Esophagus muscularis mucosa (tissue), 4 donors: ENCODE measurements around the gene CAV3. TPM values are rescaled to one million over a fixed set of nuclear protein-coding genes. Genes with fewer than 3 reads are reported as not detected.
A peak's percentile ranks its signal among the peaks of the same experiment; 100 is the strongest.
"Not testable (repeated sequence)": the region's sequence is repeated elsewhere in the genome, so short reads cannot be mapped to it uniquely, and the experiment has no call there.

Source experiments
- DNase-seq: peaks from one replicate; pipeline ENCODE4 v3.0.0-alpha.2; 2017; ENCODE audit errors: extremely low spot score
- H3K27ac ChIP-seq, 4 donors: fragments of 200-600 bp; sonication (generic); replicated peaks in 1 of 4; 1 replicate in 3 of 4; 2 replicates in 1 of 4; pipeline ENCODE4 v1.5.1; 2016 to 2019; ENCODE audit warnings: mild to moderate bottlenecking in 1 of 4
- H3K27me3 ChIP-seq, 4 donors: fragments of 200-600 bp; sonication (generic); one replicate each; pipeline versions ENCODE4 v1.5.1 to v1.6.0; 2016 to 2019
- H3K36me3 ChIP-seq, 4 donors: fragments of 200-600 bp; sonication (generic); one replicate each; pipeline ENCODE4 v1.5.1; 2016 to 2019
- H3K4me1 ChIP-seq, 4 donors: fragments of 200-600 bp; sonication (generic); one replicate each; pipeline ENCODE4 v1.5.1; 2016 to 2019
- H3K4me3 ChIP-seq, 4 donors: fragments of 200-600 bp; sonication (generic); 1 replicate in 2 of 4; 2 replicates in 2 of 4; pipeline ENCODE4 v1.5.1; 2016 to 2019; ENCODE audit warnings: mild to moderate bottlenecking in 4 of 4, moderate library complexity in 1 of 4
- H3K9me3 ChIP-seq, 4 donors: fragments of 200-600 bp; sonication (generic); 1 replicate in 3 of 4; 2 replicates in 1 of 4; pipeline ENCODE4 v1.5.1; 2016 to 2019
- EP300 ChIP-seq: sonication (generic); formaldehyde crosslinking; IDR thresholded peaks from one replicate; pipeline ENCODE4 v1.6.1; 2017; ENCODE audit warnings: antibody characterized with exemption
- POLR2A ChIP-seq: fragments of 450-650 bp; IDR thresholded peaks from one replicate; pipeline ENCODE4 v1.6.1; 2017; ENCODE audit warnings: antibody characterized with exemption, moderate library complexity, mild to moderate bottlenecking, low read depth
- POLR2AphosphoS5 ChIP-seq, 2 donors: sonication (generic); formaldehyde crosslinking; IDR thresholded peaks; one replicate each; pipeline ENCODE4 v1.6.1; 2017; ENCODE audit warnings: antibody characterized with exemption in 2 of 2
- WGBS: methylation state at CpG from one replicate; pipeline ENCODE4 v1.1.5; 2018; 5-methylcytosine and 5-hydroxymethylcytosine counted together
- intact Hi-C: fragments of 100-400 bp; cut with DNase I; formaldehyde crosslinking; loops from one replicate; pipeline ENCODE4 v1.15.1; 2023
- total RNA-seq, 4 donors: library from RNA; depleted of rRNA; stranded (reverse); fragments of >200 nt; gene quantifications; one replicate each; pipeline versions ENCODE4 v1.1.0 to v1.2.1, GENCODE V29; 2016
- TF ChIP-seq, protein P1 (sequence below), 3 experiments: fragments of 200-600 bp in 2 of 3; fragments of 450-650 bp in 1 of 3; sonication (generic) in 2 of 3; IDR thresholded peaks; one replicate each; pipeline ENCODE4 v1.5.1; 2017 to 2019; ENCODE audit warnings: antibody characterized with exemption in 3 of 3, mild to moderate bottlenecking in 2 of 3, moderate library complexity in 1 of 3

The CAV3 gene
- not detected for total RNA-seq

DNA sequence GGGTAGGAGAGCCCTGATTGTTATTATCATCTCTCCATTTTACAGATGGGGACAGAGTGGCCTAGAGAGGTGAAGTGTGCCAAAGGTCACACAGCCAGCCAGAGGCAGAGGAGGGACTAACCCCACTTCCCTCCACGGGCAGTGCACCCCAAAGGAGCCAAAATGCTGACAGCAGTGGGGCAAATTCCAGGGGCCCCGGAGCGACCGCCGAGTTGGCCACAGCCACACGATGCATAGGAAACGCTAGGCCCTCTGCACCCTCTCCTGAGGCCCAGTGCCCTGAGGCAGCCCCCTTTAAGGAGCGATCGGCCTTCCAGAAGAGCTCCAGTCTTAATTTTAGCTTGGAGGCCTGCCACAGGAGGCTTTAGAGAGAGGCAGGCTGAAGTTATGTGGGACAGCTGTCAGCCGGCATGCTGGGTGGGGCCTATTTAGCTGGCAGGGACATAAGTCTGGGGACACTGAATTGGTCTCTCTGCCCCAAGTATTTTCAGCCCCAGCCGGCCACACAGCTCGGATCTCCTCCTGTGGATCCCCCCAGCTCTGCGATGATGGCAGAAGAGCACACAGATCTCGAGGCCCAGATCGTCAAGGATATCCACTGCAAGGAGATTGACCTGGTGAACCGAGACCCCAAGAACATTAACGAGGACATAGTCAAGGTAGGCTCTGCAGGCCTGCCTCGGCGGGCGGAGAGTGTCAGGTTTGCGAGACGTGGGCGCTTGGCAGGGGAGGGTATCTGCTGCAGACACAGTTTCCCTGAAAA lies at the start of gene CAV3:
Gene CAV3 (plus strand): TSS at position 471 of the 763 bp plus-strand sequence. CDS start 75 bp downstream, at position 546.
- H3K4me3 ChIP-seq = no peak within 1 kb of the TSS
- peaks cover 0 to 16% (median 0%) of the 10 kb centered on the region in 4 donors for H3K27me3 ChIP-seq
- H3K9me3 ChIP-seq = no peaks in the 10 kb centered on the region
- no peak for DNase-seq
- H3K36me3 ChIP-seq = no peaks in the 10 kb centered on the region
- peaks cover 0 to 4% (median 0%) of the 10 kb centered on the region in 4 donors for H3K4me1 ChIP-seq
- H3K27ac ChIP-seq = no peak within 1 kb of the TSS
- intact Hi-C loops = no loop called here
- TF ChIP-seq POLR2AphosphoS5 (IDR thresholded peaks at IDR 0.05) (no peak), EP300 (no peak), POLR2A (peak; percentile 22)
- TF ChIP-seq, protein P1, sequence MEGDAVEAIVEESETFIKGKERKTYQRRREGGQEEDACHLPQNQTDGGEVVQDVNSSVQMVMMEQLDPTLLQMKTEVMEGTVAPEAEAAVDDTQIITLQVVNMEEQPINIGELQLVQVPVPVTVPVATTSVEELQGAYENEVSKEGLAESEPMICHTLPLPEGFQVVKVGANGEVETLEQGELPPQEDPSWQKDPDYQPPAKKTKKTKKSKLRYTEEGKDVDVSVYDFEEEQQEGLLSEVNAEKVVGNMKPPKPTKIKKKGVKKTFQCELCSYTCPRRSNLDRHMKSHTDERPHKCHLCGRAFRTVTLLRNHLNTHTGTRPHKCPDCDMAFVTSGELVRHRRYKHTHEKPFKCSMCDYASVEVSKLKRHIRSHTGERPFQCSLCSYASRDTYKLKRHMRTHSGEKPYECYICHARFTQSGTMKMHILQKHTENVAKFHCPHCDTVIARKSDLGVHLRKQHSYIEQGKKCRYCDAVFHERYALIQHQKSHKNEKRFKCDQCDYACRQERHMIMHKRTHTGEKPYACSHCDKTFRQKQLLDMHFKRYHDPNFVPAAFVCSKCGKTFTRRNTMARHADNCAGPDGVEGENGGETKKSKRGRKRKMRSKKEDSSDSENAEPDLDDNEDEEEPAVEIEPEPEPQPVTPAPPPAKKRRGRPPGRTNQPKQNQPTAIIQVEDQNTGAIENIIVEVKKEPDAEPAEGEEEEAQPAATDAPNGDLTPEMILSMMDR (IDR thresholded peaks at IDR 0.05) = no peak
- WGBS = 80% methylated on average over 11 of the region's 23 CpGs

GRCh38 chr3:8684992-8685391 lies 48.6 kb upstream of the CAV3 start:
- DNase-seq, H3K36me3 ChIP-seq, H3K4me3 ChIP-seq, intact Hi-C loops, H3K9me3 ChIP-seq, H3K4me1 ChIP-seq, H3K27ac ChIP-seq: not testable (repeated sequence)
- H3K27me3 ChIP-seq = peaks cover 0 to 11% (median 0%) of the 10 kb centered on the region in 4 donors
- WGBS = 81% methylated on average over 5 of the region's 6 CpGs

- H3K27ac ChIP-seq, intact Hi-C loops, DNase-seq, H3K4me1 ChIP-seq, H3K27me3 ChIP-seq, H3K4me3 ChIP-seq, H3K9me3 ChIP-seq, H3K36me3 ChIP-seq: not testable (repeated sequence)
- 84% methylated on average over 9 of the region's 9 CpGs for WGBS
These were observed 42.3 kb upstream of the CAV3 start for GRCh38 chr3:8691295-8691694.

DNA sequence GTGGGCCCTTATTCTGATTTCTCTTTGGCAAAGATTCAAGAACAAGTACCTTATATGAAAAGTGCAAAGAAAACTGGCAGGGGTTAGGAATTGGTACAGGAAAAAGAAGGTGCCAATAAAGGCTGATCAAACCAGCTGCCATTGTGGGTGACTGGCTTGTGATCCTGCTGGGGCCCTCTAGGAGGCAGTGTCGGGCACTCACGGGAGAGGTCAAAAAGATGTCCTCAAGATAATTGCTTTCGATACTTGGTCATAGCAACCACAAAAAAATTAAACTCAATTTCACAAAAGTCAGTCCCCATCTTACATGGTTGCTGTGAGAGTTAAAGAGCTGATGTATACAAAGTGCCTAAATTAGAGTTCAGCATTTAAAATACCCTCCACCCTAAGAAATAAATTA lies 31.0 kb upstream of the CAV3 start:
- Histone ChIP-seq H3K27me3 (no peaks in the 10 kb centered on the region), H3K9me3 (no peaks in the 10 kb centered on the region), H3K4me3 (no peak overlapping the region), H3K36me3 (no peaks in the 10 kb centered on the region), H3K27ac (no peak overlapping the region), H3K4me1 (no peaks in the 10 kb centered on the region)
- no peak for TF ChIP-seq EP300
- no peak for TF ChIP-seq POLR2AphosphoS5 (IDR thresholded peaks at IDR 0.05)
- TF ChIP-seq POLR2A = no peak
- TF ChIP-seq, protein P1 (IDR thresholded peaks at IDR 0.05) = no peak
- intact Hi-C loops = no loop called here
- DNase-seq = no peak
- 42% methylated on average over 3 of the region's 3 CpGs for WGBS

DNA sequence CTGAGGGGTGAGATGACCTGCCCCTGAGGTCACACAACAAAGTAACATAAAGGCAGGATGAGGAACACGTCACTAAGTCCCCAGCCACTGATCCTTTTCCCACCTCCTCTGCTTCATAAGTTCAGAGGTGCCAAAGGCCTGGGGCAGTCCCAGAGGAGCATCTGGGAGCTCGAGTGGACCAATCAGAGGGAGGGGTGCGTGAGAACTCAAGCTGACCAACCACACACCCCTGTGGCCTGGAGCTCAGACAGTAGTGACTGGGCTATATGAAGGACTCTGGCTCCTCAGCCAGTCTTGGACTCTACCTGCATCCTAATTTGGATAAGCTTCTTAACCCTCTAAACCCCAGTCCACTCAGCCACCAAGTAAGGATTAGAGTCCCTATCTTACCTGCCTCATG lies 28.0 kb upstream of the CAV3 start:
- intact Hi-C loops = no loop called here
- DNase-seq = no peak
- no peaks in the 10 kb centered on the region for H3K4me1 ChIP-seq
- H3K9me3 ChIP-seq = no peaks in the 10 kb centered on the region
- TF ChIP-seq POLR2A (no peak), EP300 (no peak), POLR2AphosphoS5 (IDR thresholded peaks at IDR 0.05) (no peak)
- TF ChIP-seq, protein P1 (IDR thresholded peaks at IDR 0.05) = no peak
- no peak overlapping the region for H3K27ac ChIP-seq
- H3K27me3 ChIP-seq = no peaks in the 10 kb centered on the region
- no peaks in the 10 kb centered on the region for H3K36me3 ChIP-seq
- H3K4me3 ChIP-seq = no peak overlapping the region
- WGBS = 100% methylated on average over 2 of the region's 3 CpGs

GRCh38 chr3:8709287-8709686 lies 24.3 kb upstream of the CAV3 start:
- TF ChIP-seq POLR2AphosphoS5 (IDR thresholded peaks at IDR 0.05) (no peak), EP300 (no peak), POLR2A (no peak)
- TF ChIP-seq, protein P1 (IDR thresholded peaks at IDR 0.05) = no peak
- peak; percentile 91 for DNase-seq

More at GRCh38 chr3:8709287-8709686, 24.3 kb upstream of the CAV3 start:
- Histone ChIP-seq H3K9me3 (no peaks in the 10 kb centered on the region), H3K4me3 (no peak overlapping the region), H3K27me3 (peaks cover 0 to 3% (median 0%) of the 10 kb centered on the region in 4 donors), H3K4me1 (no peaks in the 10 kb centered on the region), H3K27ac (no peak overlapping the region), H3K36me3 (no peaks in the 10 kb centered on the region)
- intact Hi-C loops = no loop called here
- WGBS = 74% methylated on average over 5 of the region's 5 CpGs
